ENCODE measurements around the gene RGS13. TPM values are rescaled to one million over a fixed set of nuclear protein-coding genes. Genes with fewer than 3 reads are reported as not detected.

The RGS13 gene
- total and polyA plus RNA-seq, 10 of the 15 experiments (the other 5 are each of a cell fraction or from before 2014, with no cell fraction given), result 0.23 to 16.0 (median 0.36) TPM; not detected in 1

- no peak for TF ChIP-seq MXI1 (IDR thresholded peaks at IDR 0.05; ENCODE audit: low read depth, low read length)
- TF ChIP-seq RCOR1 (conservative IDR thresholded peaks at IDR 0.05; ENCODE audit: low read depth, low read length), result no peak
- TF ChIP-seq, protein P1, sequence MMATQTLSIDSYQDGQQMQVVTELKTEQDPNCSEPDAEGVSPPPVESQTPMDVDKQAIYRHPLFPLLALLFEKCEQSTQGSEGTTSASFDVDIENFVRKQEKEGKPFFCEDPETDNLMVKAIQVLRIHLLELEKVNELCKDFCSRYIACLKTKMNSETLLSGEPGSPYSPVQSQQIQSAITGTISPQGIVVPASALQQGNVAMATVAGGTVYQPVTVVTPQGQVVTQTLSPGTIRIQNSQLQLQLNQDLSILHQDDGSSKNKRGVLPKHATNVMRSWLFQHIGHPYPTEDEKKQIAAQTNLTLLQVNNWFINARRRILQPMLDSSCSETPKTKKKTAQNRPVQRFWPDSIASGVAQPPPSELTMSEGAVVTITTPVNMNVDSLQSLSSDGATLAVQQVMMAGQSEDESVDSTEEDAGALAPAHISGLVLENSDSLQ (IDR thresholded peaks at IDR 0.05), result 0 out of 2 replicates have a peak, but pooled peaks have one; percentile 17
- no peak for TF ChIP-seq NFYA (IDR thresholded peaks at IDR 0.05; ENCODE audit: borderline replicate concordance, low read depth, low read length)
- no peak for TF ChIP-seq ZBTB4 (CRISPR knock-in tag; IDR thresholded peaks at IDR 0.05)
- no peak for TF ChIP-seq E2F8 (IDR thresholded peaks at IDR 0.05; ENCODE audit: low read depth, partially characterized antibody)
- no peak for TF ChIP-seq ASH2L (IDR thresholded peaks at IDR 0.05; ENCODE audit: borderline replicate concordance, low read depth)
- TF ChIP-seq STAT1 (conservative IDR thresholded peaks at IDR 0.05), result no peak
- no peak for TF ChIP-seq FOXK2 (IDR thresholded peaks at IDR 0.05)
- TF ChIP-seq CHD2 (IDR thresholded peaks at IDR 0.05; ENCODE audit: borderline replicate concordance, low read depth, low read length), result no peak
- TF ChIP-seq, protein P2, sequence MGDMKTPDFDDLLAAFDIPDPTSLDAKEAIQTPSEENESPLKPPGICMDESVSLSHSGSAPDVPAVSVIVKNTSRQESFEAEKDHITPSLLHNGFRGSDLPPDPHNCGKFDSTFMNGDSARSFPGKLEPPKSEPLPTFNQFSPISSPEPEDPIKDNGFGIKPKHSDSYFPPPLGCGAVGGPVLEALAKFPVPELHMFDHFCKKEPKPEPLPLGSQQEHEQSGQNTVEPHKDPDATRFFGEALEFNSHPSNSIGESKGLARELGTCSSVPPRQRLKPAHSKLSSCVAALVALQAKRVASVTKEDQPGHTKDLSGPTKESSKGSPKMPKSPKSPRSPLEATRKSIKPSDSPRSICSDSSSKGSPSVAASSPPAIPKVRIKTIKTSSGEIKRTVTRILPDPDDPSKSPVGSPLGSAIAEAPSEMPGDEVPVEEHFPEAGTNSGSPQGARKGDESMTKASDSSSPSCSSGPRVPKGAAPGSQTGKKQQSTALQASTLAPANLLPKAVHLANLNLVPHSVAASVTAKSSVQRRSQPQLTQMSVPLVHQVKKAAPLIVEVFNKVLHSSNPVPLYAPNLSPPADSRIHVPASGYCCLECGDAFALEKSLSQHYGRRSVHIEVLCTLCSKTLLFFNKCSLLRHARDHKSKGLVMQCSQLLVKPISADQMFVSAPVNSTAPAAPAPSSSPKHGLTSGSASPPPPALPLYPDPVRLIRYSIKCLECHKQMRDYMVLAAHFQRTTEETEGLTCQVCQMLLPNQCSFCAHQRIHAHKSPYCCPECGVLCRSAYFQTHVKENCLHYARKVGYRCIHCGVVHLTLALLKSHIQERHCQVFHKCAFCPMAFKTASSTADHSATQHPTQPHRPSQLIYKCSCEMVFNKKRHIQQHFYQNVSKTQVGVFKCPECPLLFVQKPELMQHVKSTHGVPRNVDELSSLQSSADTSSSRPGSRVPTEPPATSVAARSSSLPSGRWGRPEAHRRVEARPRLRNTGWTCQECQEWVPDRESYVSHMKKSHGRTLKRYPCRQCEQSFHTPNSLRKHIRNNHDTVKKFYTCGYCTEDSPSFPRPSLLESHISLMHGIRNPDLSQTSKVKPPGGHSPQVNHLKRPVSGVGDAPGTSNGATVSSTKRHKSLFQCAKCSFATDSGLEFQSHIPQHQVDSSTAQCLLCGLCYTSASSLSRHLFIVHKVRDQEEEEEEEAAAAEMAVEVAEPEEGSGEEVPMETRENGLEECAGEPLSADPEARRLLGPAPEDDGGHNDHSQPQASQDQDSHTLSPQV (IDR thresholded peaks at IDR 0.05), result no peak
- TF ChIP-seq CBX3 (IDR thresholded peaks at IDR 0.05; ENCODE audit: borderline replicate concordance, low read depth), result no peak
- no peak for TF ChIP-seq RFX5 (IDR thresholded peaks at IDR 0.05; ENCODE audit: low read depth, low read length)
- TF ChIP-seq IKZF1 (conservative IDR thresholded peaks at IDR 0.05), result peak; percentile 40; the same call in 1 of the 2 replicates
- no peak for TF ChIP-seq RB1 (IDR thresholded peaks at IDR 0.05; ENCODE audit: borderline replicate concordance)
- TF ChIP-seq DPF2 (IDR thresholded peaks at IDR 0.05), result no peak; the same call in 1 of the 2 replicates
- no peak for TF ChIP-seq KDM1A (IDR thresholded peaks at IDR 0.05; ENCODE audit: borderline replicate concordance)
These were observed 3.8 kb downstream of the RGS13 start (continued) for GRCh38 chr1:192639607-192640368.
